ENCODE results near the gene RPS6KA1. TPM values are rescaled to one million over a fixed set of nuclear protein-coding genes. Genes with fewer than 3 reads are reported as not detected.

Gene RPS6KA1
- total RNA-seq, 1 donor from 2014 or later = 61.3 TPM

DNA sequence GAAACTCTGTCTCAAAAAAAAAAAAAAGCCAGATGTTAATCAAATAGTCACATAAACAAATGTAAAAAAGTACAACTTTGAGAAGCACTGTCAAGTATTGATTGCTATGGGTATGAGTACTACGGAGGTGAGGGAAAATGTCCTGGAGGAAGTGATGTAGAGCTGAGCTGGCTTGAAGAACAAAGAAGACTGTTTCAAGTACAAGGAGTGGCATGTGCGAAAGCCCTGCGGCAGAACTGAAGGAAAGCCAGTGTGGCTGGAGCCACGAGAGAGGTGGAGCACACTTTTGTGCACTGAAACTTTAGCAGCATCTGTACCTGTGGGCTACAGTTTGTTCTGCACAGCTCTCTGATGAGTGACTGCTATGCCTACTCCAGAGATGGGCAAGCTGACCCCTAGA is 5.4 kb upstream of the RPS6KA1 start:
- FAIRE-seq (peak; percentile 96), DNase-seq (ENCODE audit: low read depth) (peak; percentile 97)
- no peak overlapping the region for H3K4me3 ChIP-seq (ENCODE audit: low read depth, low read length)

DNA sequence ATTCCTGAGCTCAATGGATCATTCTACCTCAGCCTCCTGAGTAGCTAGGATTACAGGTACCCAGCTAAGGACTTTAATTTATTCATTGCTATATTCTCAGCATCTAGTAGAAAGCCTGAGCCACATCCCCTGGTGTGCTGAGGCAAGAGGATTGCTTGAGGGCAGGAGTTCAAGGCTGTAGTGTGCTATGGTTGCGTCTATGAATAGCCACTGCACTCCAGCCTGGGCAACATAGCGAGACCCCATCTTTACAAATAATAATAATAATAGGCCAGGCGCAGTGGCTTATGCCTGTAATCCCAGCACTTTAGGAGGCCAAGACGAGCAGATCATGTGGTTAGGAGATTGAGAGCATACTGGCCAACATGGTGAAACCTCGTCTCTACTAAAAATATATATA is 3.3 kb upstream of the RPS6KA1 start:
- Histone ChIP-seq H3K27me3 (ENCODE audit: control insufficient read depth, insufficient read depth, low read length) (no peaks in the 10 kb centered on the region), H3K36me3 (ENCODE audit: control insufficient read depth, insufficient read depth, low read length) (no peaks in the 10 kb centered on the region), H3K4me3 (ENCODE audit: low read depth, low read length) (no peak overlapping the region)
- FAIRE-seq = no peak
- no peak for DNase-seq (ENCODE audit: low read depth)
- TF ChIP-seq, protein P1, sequence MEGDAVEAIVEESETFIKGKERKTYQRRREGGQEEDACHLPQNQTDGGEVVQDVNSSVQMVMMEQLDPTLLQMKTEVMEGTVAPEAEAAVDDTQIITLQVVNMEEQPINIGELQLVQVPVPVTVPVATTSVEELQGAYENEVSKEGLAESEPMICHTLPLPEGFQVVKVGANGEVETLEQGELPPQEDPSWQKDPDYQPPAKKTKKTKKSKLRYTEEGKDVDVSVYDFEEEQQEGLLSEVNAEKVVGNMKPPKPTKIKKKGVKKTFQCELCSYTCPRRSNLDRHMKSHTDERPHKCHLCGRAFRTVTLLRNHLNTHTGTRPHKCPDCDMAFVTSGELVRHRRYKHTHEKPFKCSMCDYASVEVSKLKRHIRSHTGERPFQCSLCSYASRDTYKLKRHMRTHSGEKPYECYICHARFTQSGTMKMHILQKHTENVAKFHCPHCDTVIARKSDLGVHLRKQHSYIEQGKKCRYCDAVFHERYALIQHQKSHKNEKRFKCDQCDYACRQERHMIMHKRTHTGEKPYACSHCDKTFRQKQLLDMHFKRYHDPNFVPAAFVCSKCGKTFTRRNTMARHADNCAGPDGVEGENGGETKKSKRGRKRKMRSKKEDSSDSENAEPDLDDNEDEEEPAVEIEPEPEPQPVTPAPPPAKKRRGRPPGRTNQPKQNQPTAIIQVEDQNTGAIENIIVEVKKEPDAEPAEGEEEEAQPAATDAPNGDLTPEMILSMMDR (IDR thresholded peaks at IDR 0.05; ENCODE audit: insufficient read depth, low read length, severe bottlenecking) = no peak

More for the DNA sequence above, 5.4 kb upstream of the RPS6KA1 start:
- Histone ChIP-seq H3K36me3 (ENCODE audit: control insufficient read depth, insufficient read depth, low read length) (no peaks in the 10 kb centered on the region), H3K27me3 (ENCODE audit: control insufficient read depth, insufficient read depth, low read length) (no peaks in the 10 kb centered on the region)
- TF ChIP-seq, protein P1 (IDR thresholded peaks at IDR 0.05; ENCODE audit: insufficient read depth, low read length, severe bottlenecking) = no peak

DNA sequence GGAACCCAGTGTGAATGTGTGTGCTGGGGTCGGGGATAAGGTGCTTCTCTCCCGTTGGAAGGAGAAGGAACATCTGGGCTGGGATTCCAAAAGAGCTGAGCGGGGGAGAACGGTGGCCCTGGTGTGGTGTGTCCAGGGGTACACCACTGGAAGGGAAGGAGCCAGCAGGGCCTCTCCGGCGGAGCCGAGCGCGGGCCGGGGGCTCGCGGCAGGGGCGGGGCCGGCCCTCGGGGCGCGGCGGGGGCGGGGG is 231 bp upstream of the RPS6KA1 start:
- no peaks in the 10 kb centered on the region for H3K27me3 ChIP-seq (ENCODE audit: control insufficient read depth, insufficient read depth, low read length)
- FAIRE-seq (no peak), DNase-seq (ENCODE audit: low read depth) (no peak)
- H3K4me3 ChIP-seq (ENCODE audit: low read depth, low read length) = peak overlapping the region; percentile 65
- TF ChIP-seq, protein P1 (IDR thresholded peaks at IDR 0.05; ENCODE audit: insufficient read depth, low read length, severe bottlenecking) = no peak
- peaks cover 1% of the 10 kb centered on the region for H3K36me3 ChIP-seq (ENCODE audit: control insufficient read depth, insufficient read depth, low read length)

DNA sequence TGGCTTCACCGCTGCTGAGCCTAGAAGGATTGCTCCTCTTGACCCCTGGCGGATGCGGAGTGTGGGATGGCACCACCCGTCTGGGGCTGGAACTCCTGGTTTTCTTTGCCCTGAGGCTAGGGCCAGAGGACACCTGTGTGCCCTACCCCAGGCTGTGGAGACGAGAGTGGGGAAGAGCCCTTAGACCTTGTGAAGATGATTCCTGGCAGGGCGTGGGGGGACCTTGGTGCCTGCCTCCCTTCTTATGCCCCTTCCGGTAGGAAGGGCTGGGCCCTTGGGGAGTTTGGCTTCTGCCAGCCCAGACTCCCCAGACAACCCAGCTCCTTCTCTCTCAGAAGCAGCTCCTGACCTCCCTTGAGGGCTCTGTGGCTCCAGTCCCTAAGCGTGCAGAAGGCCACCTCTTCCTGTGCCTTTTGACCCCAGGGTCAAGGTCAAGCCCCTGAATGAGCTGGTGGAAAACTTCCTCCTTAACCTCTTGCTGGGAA is 891 bp downstream of the RPS6KA1 start:
- DNase-seq (ENCODE audit: low read depth) (peak; percentile 26), FAIRE-seq (no peak)
- peaks cover 1% of the 10 kb centered on the region for H3K36me3 ChIP-seq (ENCODE audit: control insufficient read depth, insufficient read depth, low read length)
- TF ChIP-seq, protein P1 (IDR thresholded peaks at IDR 0.05; ENCODE audit: insufficient read depth, low read length, severe bottlenecking) = no peak
- H3K4me3 ChIP-seq (ENCODE audit: low read depth, low read length) = peak overlapping the region; percentile 65
- H3K27me3 ChIP-seq (ENCODE audit: control insufficient read depth, insufficient read depth, low read length) = no peaks in the 10 kb centered on the region

DNA sequence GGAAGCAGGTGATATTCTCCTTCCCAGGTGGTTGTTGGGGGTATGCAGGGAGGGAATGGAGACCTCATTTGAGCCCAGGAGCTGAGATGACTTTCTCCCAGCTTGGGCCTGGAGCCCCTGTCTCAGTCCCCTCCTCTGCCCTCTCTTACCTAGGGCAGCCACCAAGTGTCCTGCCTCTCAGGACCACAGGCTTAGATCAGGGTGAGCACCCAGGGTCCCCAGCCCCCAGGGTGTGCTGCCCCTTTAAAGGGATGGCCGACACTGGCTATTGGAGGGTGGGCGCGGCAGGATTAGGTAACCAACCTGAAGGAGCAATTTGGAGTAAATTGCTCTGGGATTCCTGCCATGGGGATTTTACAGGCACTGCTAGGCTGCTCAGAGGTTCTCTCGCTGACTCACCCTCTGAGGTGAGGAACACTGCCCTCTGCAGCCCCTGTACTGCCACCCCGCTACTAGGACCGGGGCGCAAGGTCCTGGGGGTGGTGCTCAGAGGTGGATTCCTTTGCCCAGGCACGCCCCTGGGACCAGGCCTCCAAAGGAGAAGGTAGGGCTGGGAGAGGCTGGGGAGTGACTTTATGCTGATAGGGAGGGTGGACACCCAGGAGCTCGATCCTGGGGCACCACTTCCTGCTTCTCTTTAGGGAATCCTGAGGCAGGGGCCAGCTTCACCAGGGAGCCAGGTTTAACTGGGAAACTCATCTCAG is 1.5 kb downstream of the RPS6KA1 start:
- FAIRE-seq = no peak

More for the DNA sequence above, 1.5 kb downstream of the RPS6KA1 start:
- peaks cover 2% of the 10 kb centered on the region for H3K36me3 ChIP-seq (ENCODE audit: control insufficient read depth, insufficient read depth, low read length)
- H3K27me3 ChIP-seq (ENCODE audit: control insufficient read depth, insufficient read depth, low read length) = no peaks in the 10 kb centered on the region
- peak overlapping the region; percentile 65 for H3K4me3 ChIP-seq (ENCODE audit: low read depth, low read length)
- TF ChIP-seq, protein P1 (IDR thresholded peaks at IDR 0.05; ENCODE audit: insufficient read depth, low read length, severe bottlenecking) = peak; percentile 72
- peak; percentile 93 for DNase-seq (ENCODE audit: low read depth)

Data from bronchial epithelial cell (primary cell).